Activated B cell treated with CpG ODN at 0.5 μM for 24 hours (primary cell): ENCODE data around the gene NPFF. TPM values are rescaled to one million over a fixed set of nuclear protein-coding genes. Genes with fewer than 3 reads are reported as not detected.

ENCODE experiments used
- ATAC-seq: fragments of 200-7000 bp; cut with Tn5 transposase; one replicate; pipeline ENCODE4 v1.10.0; 2021; ENCODE audit warnings: low read depth, mild to moderate bottlenecking, moderate library complexity
- CTCF ChIA-PET: fragments of 350-600 bp; sonication (Branson Sonifier 250); formaldehyde crosslinking; loops from one replicate; lab custom pipeline; 2021; ENCODE audit warnings: antibody characterized with exemption; lab: Charles Lee
- POLR2A ChIA-PET: fragments of 350-600 bp; sonication (Branson Sonifier 250); formaldehyde crosslinking; loops from one replicate; lab custom pipeline; 2021; ENCODE audit warnings: antibody characterized with exemption; lab: Charles Lee
- DNase-seq: peaks from one replicate; pipeline ENCODE4 v3.0.0; 2022
- H3K27ac Mint-ChIP-seq: one replicate; pipeline ENCODE4 v1.8.0; 2020; ENCODE audit warnings: mixed read lengths
- H3K27me3 Mint-ChIP-seq: one replicate; pipeline ENCODE4 v1.8.0; 2021; ENCODE audit warnings: mixed read lengths
- H3K36me3 Mint-ChIP-seq: one replicate; pipeline ENCODE4 v1.8.0; 2021; ENCODE audit warnings: low read depth, mixed read lengths
- H3K4me1 Mint-ChIP-seq: one replicate; pipeline ENCODE4 v1.8.0; 2021; ENCODE audit warnings: mixed read lengths
- H3K4me3 Mint-ChIP-seq: one replicate; pipeline ENCODE4 v1.8.0; 2020; ENCODE audit warnings: mild to moderate bottlenecking, mixed read lengths
- H3K9me3 Mint-ChIP-seq: one replicate; pipeline ENCODE4 v1.8.0; 2020; ENCODE audit warnings: mixed read lengths
- intact Hi-C: fragments of 100-400 bp; cut with micrococcal nuclease; formaldehyde crosslinking; loops from one replicate; pipeline ENCODE4 v1.15.1; 2024
- total RNA-seq: library from RNA; stranded (reverse); gene quantifications from 2 replicates; pipeline ENCODE4 v1.2.3, GENCODE V29; 2022
- TF ChIP-seq, protein P1 (sequence below): fragments of 200-600 bp; IDR thresholded peaks from one replicate; pipeline ENCODE4 v1.8.0; 2022; ENCODE audit warnings: antibody characterized with exemption, mild to moderate bottlenecking

The NPFF gene
- total RNA-seq, 1 donor from 2014 or later = not detected

DNA sequence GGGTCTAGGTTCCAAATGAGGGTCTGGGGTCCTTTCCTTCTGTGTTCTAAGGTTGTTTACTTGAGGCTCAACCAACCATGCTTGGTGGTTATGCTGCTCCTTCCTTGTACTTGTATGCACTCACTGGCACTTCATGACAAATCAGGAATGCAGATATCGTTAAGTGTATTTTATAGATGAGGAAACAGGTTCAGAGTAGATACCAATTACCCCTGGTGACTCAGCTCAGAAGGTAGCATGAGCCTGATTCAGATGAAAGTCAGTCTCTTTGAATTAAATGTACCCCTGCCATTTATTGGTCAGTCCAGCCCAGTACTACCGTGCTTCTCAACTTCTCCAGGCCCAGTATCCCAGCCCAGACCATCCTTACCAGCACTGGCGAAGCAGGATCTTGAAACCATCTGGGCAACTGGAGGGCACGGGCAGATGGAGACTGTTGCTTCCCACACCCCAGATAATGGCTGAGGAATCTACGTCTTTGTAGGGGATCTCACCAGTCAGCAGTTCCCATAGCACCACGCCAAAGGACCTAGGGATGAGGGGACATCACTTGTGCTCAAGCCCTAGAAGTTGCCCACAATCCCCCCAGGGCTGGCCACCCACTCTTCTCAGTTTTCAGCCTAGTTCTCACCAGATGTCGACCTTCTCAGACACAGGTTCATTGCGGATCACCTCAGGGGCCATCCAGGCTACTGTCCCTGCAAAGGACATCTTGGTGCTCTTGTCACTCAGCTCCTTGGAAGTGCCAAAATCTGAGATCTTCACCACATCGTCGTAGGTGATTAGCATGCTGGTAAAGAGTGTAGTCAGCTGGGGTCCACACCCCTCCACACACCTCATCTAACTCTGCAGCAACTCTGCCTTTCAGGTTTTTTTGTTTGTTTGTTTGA, 22.4 kb downstream of the NPFF start:
- no peak for DNase-seq
- ChIA-PET CTCF (no interaction called here), POLR2A (interaction anchor here (0.9 to 1.1 kb wide), 2 partner anchors 10 to 16 kb away, joined by 3 read pairs; partner anchors contain the start of gene TARBP2)
- Mint-ChIP-seq H3K36me3 (peaks cover 48% of the 10 kb centered on the region), H3K4me1 (peaks cover 3% of the 10 kb centered on the region), H3K9me3 (no peaks in the 10 kb centered on the region), H3K4me3 (no peak overlapping the region), H3K27me3 (no peaks in the 10 kb centered on the region), H3K27ac (peak overlapping the region; percentile 25)
- intact Hi-C loops = no loop called here
- no peak for ATAC-seq
- TF ChIP-seq, protein P1, sequence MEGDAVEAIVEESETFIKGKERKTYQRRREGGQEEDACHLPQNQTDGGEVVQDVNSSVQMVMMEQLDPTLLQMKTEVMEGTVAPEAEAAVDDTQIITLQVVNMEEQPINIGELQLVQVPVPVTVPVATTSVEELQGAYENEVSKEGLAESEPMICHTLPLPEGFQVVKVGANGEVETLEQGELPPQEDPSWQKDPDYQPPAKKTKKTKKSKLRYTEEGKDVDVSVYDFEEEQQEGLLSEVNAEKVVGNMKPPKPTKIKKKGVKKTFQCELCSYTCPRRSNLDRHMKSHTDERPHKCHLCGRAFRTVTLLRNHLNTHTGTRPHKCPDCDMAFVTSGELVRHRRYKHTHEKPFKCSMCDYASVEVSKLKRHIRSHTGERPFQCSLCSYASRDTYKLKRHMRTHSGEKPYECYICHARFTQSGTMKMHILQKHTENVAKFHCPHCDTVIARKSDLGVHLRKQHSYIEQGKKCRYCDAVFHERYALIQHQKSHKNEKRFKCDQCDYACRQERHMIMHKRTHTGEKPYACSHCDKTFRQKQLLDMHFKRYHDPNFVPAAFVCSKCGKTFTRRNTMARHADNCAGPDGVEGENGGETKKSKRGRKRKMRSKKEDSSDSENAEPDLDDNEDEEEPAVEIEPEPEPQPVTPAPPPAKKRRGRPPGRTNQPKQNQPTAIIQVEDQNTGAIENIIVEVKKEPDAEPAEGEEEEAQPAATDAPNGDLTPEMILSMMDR = no peak

DNA sequence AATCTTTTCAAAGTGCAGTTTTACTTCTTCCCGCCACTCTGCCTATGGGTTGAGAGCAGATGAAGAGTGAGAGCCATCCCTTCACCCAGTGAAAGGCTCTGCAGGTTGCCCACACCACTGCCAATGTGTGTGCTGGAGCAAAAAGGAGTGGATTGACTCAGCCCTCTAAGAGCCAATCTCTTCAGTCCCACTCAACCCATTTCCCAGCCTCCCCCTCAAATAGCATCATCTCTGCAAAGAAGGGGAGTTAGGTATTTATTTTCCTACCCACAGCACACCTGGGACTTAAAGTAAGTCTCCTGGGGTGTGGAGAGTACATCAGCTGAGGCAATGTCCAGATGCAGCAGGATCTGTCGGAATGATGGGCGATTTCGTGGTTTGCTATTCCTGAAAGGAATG, 23.3 kb downstream of the NPFF start:
- ATAC-seq (no peak), DNase-seq (no peak)
- intact Hi-C loops = no loop called here
- Mint-ChIP-seq H3K27me3 (no peaks in the 10 kb centered on the region), H3K4me3 (no peak overlapping the region), H3K36me3 (peaks cover 58% of the 10 kb centered on the region), H3K27ac (peak overlapping the region; percentile 24), H3K4me1 (peaks cover 3% of the 10 kb centered on the region), H3K9me3 (no peaks in the 10 kb centered on the region)
- TF ChIP-seq, protein P1 = no peak
- CTCF ChIA-PET = no interaction called here
- POLR2A ChIA-PET = interaction anchor here (0.8 to 1.0 kb wide), 2 partner anchors 9 to 17 kb away, joined by 3 to 8 read pairs; partner anchors contain the start of gene TARBP2

DNA sequence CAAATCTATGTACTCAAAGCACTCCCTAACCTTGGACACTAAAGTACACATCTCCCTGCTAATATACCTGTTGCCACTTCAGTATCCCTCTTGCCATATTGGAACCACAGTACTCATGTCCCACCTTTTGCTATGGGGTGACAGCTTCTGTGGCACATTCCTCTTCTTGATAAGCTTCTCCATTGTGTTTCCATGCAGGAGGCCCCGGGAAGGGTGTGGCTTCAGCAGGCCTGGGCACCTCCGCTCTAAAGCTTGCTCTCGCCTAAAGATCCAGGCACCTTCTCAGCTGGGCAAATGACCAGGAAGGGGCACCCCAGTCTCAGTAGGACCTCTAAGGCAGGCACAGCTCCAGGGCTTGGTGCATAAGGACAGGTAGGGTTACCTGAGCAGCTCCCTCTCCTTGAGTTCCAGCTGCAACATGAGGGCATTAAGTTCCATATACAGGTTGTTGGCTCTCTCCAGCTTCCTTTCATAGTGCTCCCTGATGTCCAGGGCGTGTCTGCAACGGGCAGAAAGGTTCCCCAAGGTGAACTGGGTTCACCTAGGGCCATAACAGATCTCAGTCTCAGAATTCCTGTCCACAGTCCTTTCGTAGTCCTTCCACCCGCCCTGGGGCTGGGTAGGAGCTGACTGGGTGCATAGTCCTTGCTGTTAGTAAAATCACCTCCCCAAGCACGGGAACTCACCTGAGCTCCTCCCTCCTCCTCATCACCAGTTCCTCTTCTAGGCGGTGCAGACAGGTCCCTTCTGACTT, 23.9 kb downstream of the NPFF start:
- Mint-ChIP-seq H3K27ac (peak overlapping the region; percentile 24), H3K36me3 (peaks cover 63% of the 10 kb centered on the region), H3K4me3 (no peak overlapping the region), H3K4me1 (peaks cover 3% of the 10 kb centered on the region), H3K9me3 (no peaks in the 10 kb centered on the region), H3K27me3 (no peaks in the 10 kb centered on the region)
- ChIA-PET CTCF (no interaction called here), POLR2A (interaction anchor here (0.7 to 1.0 kb wide), 4 partner anchors 9 to 104 kb away, joined by 3 to 8 read pairs (median 5); partner anchors contain the start of gene TARBP2)
- TF ChIP-seq, protein P1 = no peak
- intact Hi-C loops = no loop called here
- peak; percentile 26 for ATAC-seq
- no peak for DNase-seq

DNA sequence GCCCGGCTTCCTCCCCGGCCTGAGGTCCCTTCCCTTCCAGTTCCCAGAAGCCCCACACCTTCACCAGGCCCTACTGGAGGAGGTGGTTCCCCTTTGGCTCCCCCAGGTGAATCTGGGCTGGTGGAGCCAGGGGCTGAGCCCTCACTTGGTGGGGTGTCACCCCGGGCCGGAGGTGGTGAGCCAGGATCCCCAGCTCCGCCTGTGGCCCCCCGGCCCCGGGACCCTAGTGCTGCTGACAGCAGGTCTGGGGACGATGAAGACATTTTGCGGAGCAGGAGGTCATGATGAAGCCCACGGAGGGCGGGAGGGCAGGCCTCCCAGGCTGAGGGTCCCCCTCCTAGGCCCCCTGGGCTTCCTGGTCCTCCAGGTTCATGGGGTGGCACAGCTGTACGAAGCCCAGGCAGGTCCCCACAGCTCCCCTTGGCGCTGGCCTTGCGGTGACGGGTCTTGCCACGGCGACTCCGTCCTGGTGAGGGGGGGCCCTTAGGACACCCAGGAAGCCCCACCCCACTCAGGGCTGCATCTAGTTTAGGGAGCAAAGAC, 24.6 kb downstream of the NPFF start:
- TF ChIP-seq, protein P1 = no peak
- ChIA-PET CTCF (interaction anchor here (1.3 to 2.4 kb wide), 2 partner anchors 26 to 28 kb away, joined by 4 to 16 read pairs; no protein-coding TSS in a partner anchor), POLR2A (interaction anchor here (0.7 to 1.7 kb wide), 4 partner anchors 10 to 103 kb away, joined by 3 to 11 read pairs (median 6); partner anchors contain the start of gene TARBP2)
- Mint-ChIP-seq H3K4me3 (no peak overlapping the region), H3K9me3 (no peaks in the 10 kb centered on the region), H3K27me3 (no peaks in the 10 kb centered on the region), H3K27ac (no peak overlapping the region), H3K36me3 (peaks cover 68% of the 10 kb centered on the region), H3K4me1 (peaks cover 3% of the 10 kb centered on the region)
- intact Hi-C loops = no loop called here
- DNase-seq (no peak), ATAC-seq (no peak)
